HepG2 (cell line): ENCODE measurements around the gene PRTN3. TPM values are rescaled to one million over a fixed set of nuclear protein-coding genes. Genes with fewer than 3 reads are reported as not detected.

ENCODE experiments used
- ATAC-seq: fragments of 200-7000 bp; cut with Tn5 transposase; 3 replicates; pipeline ENCODE4 v1.9.1; 2020; ENCODE audit warnings: mild to moderate bottlenecking, moderate library complexity
- BruUV-seq: library from RNA; stranded (reverse); fragments of 400-500 nt; replicated peaks from 2 replicates; lab custom pipeline; 2021; lab: Mats Ljungman, UMichigan
- CTCF ChIA-PET: fragments of 300-600 bp; formaldehyde crosslinking; extraction: SDS; loops from one replicate; lab custom pipeline; 2021; ENCODE audit warnings: low total read pairs, inconsistent platforms, low intra/inter-chr PET ratio; lab: Yijun Ruan, JAX
- POLR2A ChIA-PET: fragments of 350-600 bp; sonication (Branson Sonifier 250); formaldehyde crosslinking; loops from one replicate; lab custom pipeline; 2020; ENCODE audit warnings: antibody characterized with exemption, inconsistent platforms; lab: Yijun Ruan, JAX
- DNase-seq: peaks from one replicate; pipeline ENCODE4 v3.0.0-alpha.2; 2015; ENCODE audit warnings: low spot score
- FAIRE-seq: peaks from 3 replicates; lab custom pipeline; 2011; peaks lifted over from hg19 to GRCh38; lab: Jason Lieb, UNC
- H2AFZ ChIP-seq: one replicate; pipeline ENCODE4 v1.6.1; 2011; ENCODE audit warnings: low read length, inconsistent platforms
- H3K27ac ChIP-seq: fragments of 300-600 bp; 3 replicates; pipeline ENCODE4 v1.8.0; 2011; ENCODE audit warnings: mixed run types, mild to moderate bottlenecking, mixed read lengths, low read length, inconsistent platforms; ENCODE audit not compliant: insufficient read depth; ENCODE audit errors: extremely low read length
- H3K27me3 ChIP-seq, 2 experiments: fragments of 200-600 bp in 1 of 2; 2 replicates in 1 of 2; 3 replicates in 1 of 2; pipeline versions ENCODE4 v1.6.0 to v1.8.0; 2011; ENCODE audit warnings: low read length in 2 of 2, mild to moderate bottlenecking in 2 of 2, moderate library complexity in 2 of 2, inconsistent platforms in 1 of 2; ENCODE audit not compliant: insufficient read depth in 2 of 2, control insufficient read depth in 1 of 2
- H3K36me3 ChIP-seq, 2 experiments: fragments of 200-600 bp in 1 of 2; replicated peaks in 1 of 2; 2 replicates in 1 of 2; 3 replicates in 1 of 2; pipeline versions ENCODE4 v1.5.1 to v1.8.0; 2011; ENCODE audit warnings: low read length in 2 of 2, inconsistent platforms in 1 of 2; ENCODE audit not compliant: insufficient read depth in 2 of 2, control insufficient read depth in 1 of 2
- H3K4me1 ChIP-seq: 2 replicates; pipeline ENCODE4 v1.5.1; 2012; ENCODE audit warnings: low read length, inconsistent platforms; ENCODE audit not compliant: insufficient read depth
- H3K4me2 ChIP-seq: 2 replicates; pipeline ENCODE4 v1.6.0; 2011; ENCODE audit warnings: low read depth, low read length, inconsistent platforms
- H3K4me3 ChIP-seq, 3 experiments: fragments of 200-600 bp in 1 of 3; sonication (generic), shearing (Covaris generic) in 1 of 3; replicated peaks in 1 of 3; 2 replicates each; pipeline ENCODE4 v1.5.1; 2011 to 2016; ENCODE audit warnings: low read length in 3 of 3, inconsistent platforms in 2 of 3, low read depth in 2 of 3, mild to moderate bottlenecking in 2 of 3, control low read depth in 1 of 3, mixed read lengths in 1 of 3; ENCODE audit not compliant: insufficient read depth in 1 of 3
- H3K79me2 ChIP-seq: one replicate; pipeline ENCODE4 v1.6.1; 2011; ENCODE audit warnings: low read length, inconsistent platforms; ENCODE audit not compliant: insufficient read depth
- H3K9ac ChIP-seq: 2 replicates; pipeline ENCODE4 v1.6.0; 2011; ENCODE audit warnings: mild to moderate bottlenecking, low read depth, low read length, inconsistent platforms; ENCODE audit not compliant: insufficient read depth
- H3K9me3 ChIP-seq: 2 replicates; pipeline ENCODE4 v1.5.1; 2012; ENCODE audit warnings: mild to moderate bottlenecking, low read length
- H4K20me1 ChIP-seq: 2 replicates; pipeline ENCODE4 v1.6.0; 2011; ENCODE audit warnings: inconsistent platforms, mild to moderate bottlenecking, low read length, moderate library complexity; ENCODE audit not compliant: insufficient read depth
- AGO1 ChIP-seq: fragments of 200-400 bp; formaldehyde crosslinking; IDR thresholded peaks from 2 replicates; pipeline ENCODE4 v1.6.1; 2017; ENCODE audit warnings: mild to moderate bottlenecking, low read depth, low read length, moderate library complexity; ENCODE audit not compliant: poor library complexity, severe bottlenecking
- BRCA1 ChIP-seq: sonication (generic); formaldehyde crosslinking; IDR thresholded peaks from 2 replicates; pipeline ENCODE4 v1.4.0; 2020; ENCODE audit warnings: missing genetic modification reagents
- HNF1A ChIP-seq, 2 experiments: sonication (generic) in 1 of 2; formaldehyde crosslinking in 1 of 2; IDR thresholded peaks; 2 replicates each; pipeline versions ENCODE4 v1.4.0 to v1.6.1; 2016 to 2020; ENCODE audit warnings: borderline replicate concordance in 1 of 2, low read depth in 1 of 2, mild to moderate bottlenecking in 1 of 2, missing genetic modification reagents in 1 of 2
- IRX3 ChIP-seq: sonication (generic); formaldehyde crosslinking; IDR thresholded peaks from 2 replicates; pipeline ENCODE4 v1.8.1; 2023; ENCODE audit warnings: mild to moderate bottlenecking, low read depth, missing genetic modification reagents, borderline replicate concordance
- MED13 ChIP-seq: sonication (generic); formaldehyde crosslinking; IDR thresholded peaks from 2 replicates; pipeline ENCODE4 v1.5.0; 2020; ENCODE audit warnings: missing genetic modification reagents
- PCBP1 ChIP-seq: fragments of 200-400 bp; formaldehyde crosslinking; IDR thresholded peaks from 2 replicates; pipeline ENCODE4 v1.6.1; 2017; ENCODE audit warnings: mild to moderate bottlenecking, low read depth, low read length, borderline replicate concordance
- ZBTB7B ChIP-seq: sonication (generic); formaldehyde crosslinking; IDR thresholded peaks from 2 replicates; pipeline ENCODE4 v1.4.0; 2020; ENCODE audit warnings: missing genetic modification reagents
- ZNF263 ChIP-seq: sonication (generic); formaldehyde crosslinking; IDR thresholded peaks from 2 replicates; pipeline ENCODE4 v1.4.0; 2020; ENCODE audit warnings: missing genetic modification reagents
- ZNF329 ChIP-seq: sonication (generic); formaldehyde crosslinking; IDR thresholded peaks from 2 replicates; pipeline ENCODE4 v1.9.0; 2021; ENCODE audit warnings: low read depth, mild to moderate bottlenecking, missing genetic modification reagents
- ZNF441 ChIP-seq: sonication (generic); formaldehyde crosslinking; IDR thresholded peaks from 2 replicates; pipeline ENCODE4 v1.7.0; 2021; ENCODE audit warnings: missing genetic modification reagents, borderline replicate concordance
- ZNF710 ChIP-seq: sonication (generic); formaldehyde crosslinking; IDR thresholded peaks from 2 replicates; pipeline ENCODE4 v1.5.0; 2020; ENCODE audit warnings: mild to moderate bottlenecking, missing genetic modification reagents, borderline replicate concordance
- ZNF780A ChIP-seq: sonication (generic); formaldehyde crosslinking; IDR thresholded peaks from 2 replicates; pipeline ENCODE4 v1.8.0; 2022; ENCODE audit warnings: mild to moderate bottlenecking, missing genetic modification reagents, moderate library complexity
- ZNF879 ChIP-seq: sonication (generic); formaldehyde crosslinking; IDR thresholded peaks from 2 replicates; pipeline ENCODE4 v1.8.1; 2023; ENCODE audit warnings: missing genetic modification reagents
- WGBS: methylation state at CpG from one replicate; pipeline ENCODE4 v1.1.6; 2017; ENCODE audit warnings: low lambda C conversion rate; 5-methylcytosine and 5-hydroxymethylcytosine counted together
- in situ Hi-C: cut with HindIII; loops from 2 replicates; pipeline ENCODE4 v1.10.0; 2017; ENCODE audit warnings: low pct_unique_long_range_greater_than_20kb; ENCODE audit not compliant: extremely low pct_ligation_motif_present
- intact Hi-C: fragments of 100-400 bp; cut with micrococcal nuclease; formaldehyde crosslinking; loops from one replicate; pipeline ENCODE4 v1.10.0; 2022; ENCODE audit not compliant: unreplicated experiment
- polyA plus RNA-seq, 8 experiments: library from polyadenylated mRNA; depleted of rRNA in 3 of 8; stranded (reverse) in 7 of 8; unstranded in 1 of 8; fragments of >200 nt; fragmentation: Illumina TruSeq in 4 of 8; extraction: Trizol in 4 of 8; gene quantifications; 2 replicates each; pipeline versions ENCODE4 v1.2.1 to v1.2.3, GENCODE V29; 2011 to 2016; ENCODE audit warnings: low read depth in 4 of 8, missing spikeins in 1 of 8, mixed read lengths in 1 of 8; ENCODE audit not compliant: insufficient read depth in 1 of 8
- total RNA-seq, 5 experiments: library from RNA; depleted of rRNA; stranded (reverse); fragments of >200 nt; fragmentation: Illumina TruSeq; extraction: Trizol; gene quantifications; 2 replicates each; pipeline ENCODE4 v1.2.3, GENCODE V29; 2016; ENCODE audit warnings: low read depth in 1 of 5
- TF ChIP-seq, protein P1 (sequence below): sonication (generic); formaldehyde crosslinking; IDR thresholded peaks from 2 replicates; pipeline ENCODE4 v1.4.0; 2020; ENCODE audit warnings: missing genetic modification reagents

The PRTN3 gene
- total and polyA plus RNA-seq, 2 of the 13 experiments (the other 11 are each of a cell fraction or from before 2014, with no cell fraction given): not detected

- Histone ChIP-seq H3K9ac (peak overlapping the region; percentile 99), H4K20me1 (peaks cover 54% of the 10 kb centered on the region), H3K4me1 (peaks cover 63% of the 10 kb centered on the region), H3K4me2 (peak overlapping the region; percentile 89), H3K4me3 (peak overlapping the region; percentile 85 to 96 (median 96)), H2AFZ (no peak overlapping the region), H3K36me3 (peaks cover 19 to 35% of the 10 kb centered on the region in 2 experiments; a peak in 4 of 5 replicates), H3K27me3 (no peaks in the 10 kb centered on the region; a peak in 1 of 5 replicates), H3K9me3 (no peaks in the 10 kb centered on the region), H3K27ac (peak overlapping the region; percentile 97), H3K79me2 (peaks cover 56% of the 10 kb centered on the region)
- DNase-seq (peak; percentile 43), ATAC-seq (peak; percentile 41), FAIRE-seq (no peak)
- WGBS: 2% methylated on average over 11 of the region's 44 CpGs
- in situ Hi-C loops: no loop called here
- no TSS peak for BruUV-seq
- intact Hi-C loops: loop anchor here (2.0 kb wide), 1 partner anchor 28 kb away; no protein-coding TSS in a partner anchor
- ChIA-PET POLR2A (interaction anchor here (0.8 to 2.6 kb wide), 10 partner anchors 9 to 60 kb away, joined by 3 to 16 read pairs (median 4); no protein-coding TSS in a partner anchor), CTCF (no interaction called here)
- TF ChIP-seq, protein P1, sequence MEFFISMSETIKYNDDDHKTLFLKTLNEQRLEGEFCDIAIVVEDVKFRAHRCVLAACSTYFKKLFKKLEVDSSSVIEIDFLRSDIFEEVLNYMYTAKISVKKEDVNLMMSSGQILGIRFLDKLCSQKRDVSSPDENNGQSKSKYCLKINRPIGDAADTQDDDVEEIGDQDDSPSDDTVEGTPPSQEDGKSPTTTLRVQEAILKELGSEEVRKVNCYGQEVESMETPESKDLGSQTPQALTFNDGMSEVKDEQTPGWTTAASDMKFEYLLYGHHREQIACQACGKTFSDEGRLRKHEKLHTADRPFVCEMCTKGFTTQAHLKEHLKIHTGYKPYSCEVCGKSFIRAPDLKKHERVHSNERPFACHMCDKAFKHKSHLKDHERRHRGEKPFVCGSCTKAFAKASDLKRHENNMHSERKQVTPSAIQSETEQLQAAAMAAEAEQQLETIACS (CRISPR knock-in tag): peak; percentile 78; the same call in 1 of the 2 replicates
- TF ChIP-seq ZNF879 (0 out of 2 replicates have a peak, but pooled peaks have one; percentile 73), PCBP1 (0 out of 2 replicates have a peak, but pooled peaks have one; percentile 52), BRCA1 (CRISPR knock-in tag) (0 out of 2 replicates have a peak, but pooled peaks have one; percentile 44), MED13 (CRISPR knock-in tag) (0 out of 2 replicates have a peak, but pooled peaks have one; percentile 35), IRX3 (no peak), ZNF780A (CRISPR knock-in tag) (0 out of 2 replicates have a peak, but pooled peaks have one; percentile 43), ZBTB7B (no peak), ZNF263 (CRISPR knock-in tag) (peak; percentile 22; the same call in 1 of the 2 replicates), ZNF441 (CRISPR knock-in tag) (peak; percentile 31; the same call in 1 of the 2 replicates), ZNF329 (CRISPR knock-in tag) (0 out of 2 replicates have a peak, but pooled peaks have one; percentile 26), HNF1A (IDR thresholded peaks at IDR 0.05; ENCODE audit: low read depth) (peak; percentile 38; the same call in 1 of the 2 replicates), HNF1A (CRISPR knock-in tag; IDR thresholded peaks at IDR 0.05; ENCODE audit: borderline replicate concordance) (0 out of 2 replicates have a peak, but pooled peaks have one; percentile 21), AGO1 (peak; percentile 73), ZNF710 (CRISPR knock-in tag) (no peak)
Observed at GRCh38 chr19:798415-799075, 42.3 kb upstream of the PRTN3 start.
